Heart left ventricle (tissue), 13 donors: ENCODE data around the gene TAS1R3.

Source experiments
- CTCF ChIP-seq, 12 donors: fragments of 200-600 bp; sonication (generic) in 4 of 12; IDR thresholded peaks; one replicate each; pipeline versions ENCODE4 v1.5.0 to v1.8.0; 2018 to 2022; ENCODE audit warnings: antibody characterized with exemption in 12 of 12, mild to moderate bottlenecking in 5 of 12
- POLR2A ChIP-seq, 2 donors: fragments of 450-650 bp; IDR thresholded peaks; one replicate each; pipeline ENCODE4 v1.6.1; 2017; ENCODE audit warnings: antibody characterized with exemption in 2 of 2, mild to moderate bottlenecking in 2 of 2, moderate library complexity in 2 of 2
- donor health status: ischemic (EF 13 %, LVEDD 7.1; RV severe dilation, severe dysfunction).
- donor health status: DM: no; HTN: yes; CAD: no.
- donor health status: DM: no; HTN: no; CAD: no.
- donor health status: ischemic (EF 25% LVEDD 6.9; RV normal size, moderate dysfunction).
- donor health status: ischemic (EF 25% LVEDD 5.7; RV mildly dilated, moderate dysfunction).
- donor health status: ischemic (EF 35%, LVEDD 5.7; RV mildly dilated, moderate dysfunction).
- donor health status: nonischemic (EF 11% LVEDD 7.7; RV severe dilation, severe dysfunction).
- donor health status: DM: yes; HTN: yes; CAD: no.
- donor health status: PGD.
- donor health status: ischemic (EF 29% LVEDD 5.4; RV normal size, mild dysfunction).
- donor health status: nonischemic (EF 23%, LVEDD 6.1; RV moderate dilation, normal function).

GRCh38 chr1:1348420-1349255 lies 17.6 kb downstream of the TAS1R3 start:
- TF ChIP-seq POLR2A (IDR thresholded peaks at IDR 0.05) (no peak), CTCF (IDR thresholded peaks at IDR 0.05) (no peak)
